DMS53 treated with DMSO at 0.1 percent for 48 hours (cell line): ENCODE results near the gene TPT1.
"Not testable (repeated sequence)": the region's sequence is repeated elsewhere in the genome, so short reads cannot be mapped to it uniquely, and the experiment has no call there.

Experiments used
- DNase-seq: peaks from one replicate; lab custom pipeline; 2025; ENCODE audit not compliant: unreplicated experiment; lab: John Stamatoyannopoulos, UW

TPT1 gene

DNA sequence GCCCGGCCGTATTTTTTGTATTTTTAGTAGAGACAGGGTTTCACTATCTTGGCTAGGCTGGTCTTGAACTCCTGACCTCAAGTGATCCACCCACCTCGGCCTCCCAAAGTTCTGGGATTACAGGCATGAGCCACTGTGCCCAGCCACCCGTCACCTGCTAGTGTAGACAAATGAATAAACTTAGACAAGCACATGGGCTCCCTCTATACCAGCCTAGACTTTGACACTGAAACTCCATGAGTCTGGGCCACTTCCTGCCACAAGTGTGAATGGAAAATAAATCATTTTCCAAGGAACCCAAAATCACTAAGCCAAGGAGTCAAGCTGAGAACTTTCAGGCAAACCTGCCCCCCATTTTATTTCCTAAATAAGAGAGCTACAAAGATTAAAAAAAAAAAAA is 27.0 kb upstream of the TPT1 start:
- no peak for DNase-seq

- peak; percentile 85 for DNase-seq
These were observed 26.4 kb upstream of the TPT1 start for GRCh38 chr13:45367358-45367757.

DNA sequence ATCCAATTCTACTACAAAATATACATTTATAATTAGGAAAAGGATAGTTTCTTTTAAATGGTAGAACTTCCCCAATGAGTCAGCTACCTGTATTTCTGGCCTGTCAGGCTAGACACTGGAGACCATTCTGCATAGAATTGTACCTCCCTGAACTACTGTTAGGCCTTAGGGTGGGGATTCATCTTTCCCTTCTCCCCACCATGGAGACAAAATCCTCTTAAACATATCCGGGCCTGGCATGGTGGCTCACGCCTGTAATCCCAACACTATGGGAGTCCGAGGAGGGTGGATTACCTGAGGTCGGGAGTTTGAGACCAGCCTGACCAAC is 24.5 kb upstream of the TPT1 start:
- DNase-seq = no peak

- no peak for DNase-seq
These were observed 24.0 kb upstream of the TPT1 start for GRCh38 chr13:45364876-45365557.

DNA sequence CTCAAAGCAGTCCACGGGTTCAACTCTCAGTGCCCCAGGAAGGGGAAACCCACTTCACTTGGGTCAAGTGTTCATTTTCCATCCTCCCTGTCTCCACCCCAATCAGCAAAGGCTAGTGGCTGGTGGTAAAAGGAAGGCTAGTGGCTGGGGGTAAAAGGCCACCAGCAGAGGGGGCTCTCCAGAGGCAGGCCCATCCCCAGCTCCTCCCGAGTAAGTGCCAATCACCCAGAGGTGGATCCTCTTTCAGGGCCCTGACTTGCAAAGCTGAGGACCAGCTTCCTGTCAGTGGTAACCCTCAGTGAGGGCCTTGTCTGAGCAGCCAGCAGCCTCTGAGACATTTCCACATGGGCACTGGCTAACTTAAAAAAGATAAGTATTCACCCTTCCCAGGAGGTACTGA is 22.0 kb upstream of the TPT1 start:
- no peak for DNase-seq

- no peak for DNase-seq
These were observed 20.7 kb upstream of the TPT1 start for GRCh38 chr13:45361596-45362206.

- DNase-seq = no peak
These were observed 16.1 kb upstream of the TPT1 start for GRCh38 chr13:45356966-45357672.

GRCh38 chr13:45353895-45354294 is 12.9 kb upstream of the TPT1 start:
- DNase-seq = no peak

- no peak for DNase-seq
These were observed 11.0 kb upstream of the TPT1 start for GRCh38 chr13:45352031-45352430.

- no peak for DNase-seq
These were observed 9.2 kb upstream of the TPT1 start for GRCh38 chr13:45350152-45350551.

DNA sequence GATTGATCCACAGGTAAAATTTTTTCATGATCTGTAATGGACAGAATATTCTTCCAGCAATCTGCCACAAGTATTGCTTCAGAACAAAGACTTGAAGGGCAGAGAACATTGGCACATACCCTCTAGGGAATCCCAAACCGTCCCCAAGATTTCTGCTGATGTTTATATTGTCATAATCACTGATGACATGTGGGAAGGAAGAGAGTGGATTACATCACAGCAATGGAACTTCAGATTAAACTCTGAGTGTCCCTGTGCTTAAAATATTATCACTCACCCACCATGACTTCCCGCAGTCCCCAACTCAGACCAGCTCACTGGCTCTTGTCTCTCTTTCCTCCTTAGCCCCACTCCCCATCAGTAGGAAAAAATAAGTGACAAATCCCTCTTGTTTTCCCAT is 8.5 kb upstream of the TPT1 start:
- no peak for DNase-seq

GRCh38 chr13:45344064-45344463 is 3.1 kb upstream of the TPT1 start:
- not testable (repeated sequence) for DNase-seq

DNA sequence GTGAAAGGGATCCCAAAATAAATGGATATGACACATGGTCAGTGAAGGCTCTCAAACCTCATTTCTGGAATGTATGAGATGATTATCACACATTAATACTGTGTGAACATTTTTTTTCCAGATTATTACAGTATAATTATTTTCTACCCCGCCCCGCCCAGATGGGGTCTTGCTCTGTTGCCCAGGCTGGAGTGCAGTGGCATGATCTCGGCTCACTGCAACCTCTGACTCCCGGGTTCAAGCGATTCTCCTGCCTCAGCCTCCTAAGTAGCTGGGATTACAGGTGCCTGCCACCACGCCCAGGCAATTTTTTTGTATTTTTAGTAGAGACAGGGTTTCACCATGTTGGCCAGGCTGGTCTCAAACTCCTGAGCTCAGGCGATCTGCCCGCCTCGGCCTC is 2.1 kb upstream of the TPT1 start:
- DNase-seq = not testable (repeated sequence)

GRCh38 chr13:45342668-45343067 is 1.7 kb upstream of the TPT1 start:
- not testable (repeated sequence) for DNase-seq

GRCh38 chr13:45341799-45342500 is 967 bp upstream of the TPT1 start:
- no peak for DNase-seq

GRCh38 chr13:45340422-45341033 is 455 bp downstream of the TPT1 start:
- DNase-seq = peak; percentile 67

DNA sequence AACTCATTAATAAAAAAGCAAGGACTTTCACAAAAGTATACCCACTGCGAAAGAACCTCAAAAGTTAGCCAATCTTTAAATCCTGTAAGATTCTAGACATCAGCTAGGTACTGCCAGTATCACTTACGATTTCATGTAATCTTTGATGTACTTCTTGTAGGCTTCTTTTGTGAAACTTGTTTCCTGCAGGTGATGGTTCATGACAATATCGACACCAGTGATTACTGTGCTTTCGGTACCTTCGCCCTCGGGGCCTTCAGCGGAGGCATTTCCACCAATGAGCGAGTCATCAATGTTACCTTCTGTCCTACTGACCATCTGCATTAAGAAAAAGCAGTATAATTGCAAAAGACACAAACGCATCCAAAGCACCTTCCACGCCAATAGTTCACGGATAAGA is 1.1 kb downstream of the TPT1 start:
- DNase-seq = no peak

DNA sequence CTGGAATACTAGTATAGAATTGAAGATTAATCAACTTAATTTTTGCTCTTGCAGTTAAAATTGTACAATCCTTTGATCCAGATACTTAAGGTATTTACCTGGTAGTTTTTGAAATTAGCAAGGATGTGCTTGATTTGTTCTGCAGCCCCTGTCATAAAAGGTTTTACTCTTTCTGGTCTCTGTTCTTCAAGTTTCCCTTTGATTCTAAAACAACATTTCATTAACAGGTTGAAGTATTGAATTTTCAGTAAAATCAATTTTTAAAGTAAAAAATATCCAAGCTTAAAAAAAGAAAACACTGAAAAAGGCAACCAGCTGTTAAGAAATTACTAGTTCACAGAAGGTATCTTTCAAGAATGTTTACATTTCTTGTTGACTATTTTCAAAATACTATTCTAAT is 1.6 kb downstream of the TPT1 start:
- DNase-seq = no peak

DNA sequence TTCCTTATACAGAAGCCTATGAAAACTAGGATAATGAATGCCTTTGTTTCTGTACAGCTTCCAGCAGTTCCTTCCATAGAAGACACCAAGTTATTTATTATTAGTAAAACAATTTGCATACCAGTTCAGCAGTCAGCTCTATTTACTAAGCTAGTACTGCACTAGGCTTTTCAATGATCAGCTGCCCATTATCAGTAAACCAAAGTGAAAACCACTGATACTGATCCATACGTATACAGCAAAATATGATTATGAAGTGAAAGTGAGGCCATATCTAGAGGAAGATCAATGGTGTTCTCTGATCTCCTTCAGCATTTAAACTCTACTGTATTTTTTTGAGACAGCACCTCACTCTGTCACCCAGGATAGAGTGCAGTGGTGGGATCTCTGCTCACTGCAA is 3.2 kb downstream of the TPT1 start:
- DNase-seq = no peak

DNA sequence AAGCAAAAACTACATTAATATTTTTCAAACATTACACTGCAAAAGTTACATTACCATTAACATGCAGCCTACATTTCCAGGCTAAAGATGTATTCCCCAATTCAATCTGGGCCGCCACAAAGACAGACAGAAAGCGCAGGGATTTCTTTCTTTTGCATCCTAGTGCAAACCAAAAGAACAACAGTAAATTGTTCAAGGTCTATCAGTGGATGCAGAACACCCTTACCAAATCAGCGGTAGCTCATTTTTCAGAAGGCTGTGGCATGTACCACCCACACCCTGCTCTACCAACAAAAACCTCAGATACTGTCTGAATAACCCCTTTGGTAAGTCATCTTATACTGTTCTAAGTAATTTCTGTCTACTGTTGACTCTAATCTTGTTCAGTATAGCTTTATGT is 3.6 kb downstream of the TPT1 start:
- no peak for DNase-seq

GRCh38 chr13:45336025-45336800 is 4.8 kb downstream of the TPT1 start:
- no peak for DNase-seq
